Hepatocyte (in vitro differentiated cells): ENCODE measurements around the gene A3GALT2. TPM values are rescaled to one million over a fixed set of nuclear protein-coding genes. Genes with fewer than 3 reads are reported as not detected.

Experiments used
- DNase-seq: peaks from one replicate; pipeline ENCODE4 v3.0.0-alpha.2; 2016; ENCODE audit warnings: low spot score
- H2AFZ ChIP-seq: fragments of 200-600 bp; sonication (generic); 2 replicates; pipeline ENCODE4 v1.6.0; 2016; ENCODE audit warnings: antibody characterized with exemption, mild to moderate bottlenecking
- H3K27ac ChIP-seq: fragments of 200-600 bp; sonication (generic); 2 replicates; pipeline ENCODE4 v1.5.1; 2016; ENCODE audit warnings: mild to moderate bottlenecking
- H3K27me3 ChIP-seq: fragments of 200-600 bp; sonication (generic); 2 replicates; pipeline ENCODE4 v1.6.1; 2016
- H3K36me3 ChIP-seq: fragments of 200-600 bp; sonication (generic); replicated peaks from 2 replicates; pipeline ENCODE4 v1.5.1; 2016; ENCODE audit warnings: low read depth; ENCODE audit not compliant: insufficient read depth
- H3K4me1 ChIP-seq: fragments of 200-600 bp; sonication (generic); 2 replicates; pipeline ENCODE4 v1.5.1; 2016; ENCODE audit warnings: mild to moderate bottlenecking, moderate library complexity; ENCODE audit not compliant: insufficient read depth
- H3K4me2 ChIP-seq: fragments of 200-600 bp; sonication (generic); 2 replicates; pipeline ENCODE4 v1.6.0; 2016
- H3K4me3 ChIP-seq: fragments of 200-600 bp; sonication (generic); 2 replicates; pipeline ENCODE4 v1.5.1; 2016; ENCODE audit warnings: mild to moderate bottlenecking
- H3K79me2 ChIP-seq: fragments of 200-600 bp; sonication (generic); 2 replicates; pipeline ENCODE4 v1.6.0; 2017; ENCODE audit warnings: mild to moderate bottlenecking
- H3K9me2 ChIP-seq: fragments of 200-600 bp; sonication (generic); replicated peaks from 2 replicates; pipeline ENCODE4 v1.6.0; 2017; ENCODE audit warnings: mild to moderate bottlenecking; ENCODE audit not compliant: insufficient read depth
- H3K9me3 ChIP-seq: fragments of 200-600 bp; sonication (generic); 2 replicates; pipeline ENCODE4 v1.5.1; 2016; ENCODE audit warnings: low read depth, mild to moderate bottlenecking
- H4K20me1 ChIP-seq: fragments of 200-600 bp; sonication (generic); 2 replicates; pipeline ENCODE4 v1.6.0; 2016; ENCODE audit warnings: mild to moderate bottlenecking; ENCODE audit not compliant: insufficient read depth, poor library complexity, severe bottlenecking
- EZH2 ChIP-seq: fragments of 200-600 bp; sonication (generic); IDR thresholded peaks from 2 replicates; pipeline ENCODE4 v1.6.1; 2016; ENCODE audit warnings: antibody characterized with exemption, mild to moderate bottlenecking, borderline replicate concordance
- EZH2phosphoT487 ChIP-seq: fragments of 200-600 bp; sonication (generic); IDR thresholded peaks from one replicate; pipeline ENCODE4 v1.6.1; 2018; ENCODE audit warnings: antibody characterized with exemption, mild to moderate bottlenecking, low read depth, moderate library complexity; ENCODE audit not compliant: unreplicated experiment, severe bottlenecking
- WGBS: methylation state at CpG from one replicate; pipeline ENCODE4 v1.1.6; 2016; ENCODE audit warnings: low lambda C conversion rate; ENCODE audit errors: missing lambda C conversion rate; 5-methylcytosine and 5-hydroxymethylcytosine counted together
- polyA plus RNA-seq: library from polyadenylated mRNA; unstranded; fragments of >200 nt; fragmentation: Nextera tagmentation; extraction: Ambion mirVana; gene quantifications from 2 replicates; pipeline ENCODE4 v1.2.1, GENCODE V29; 2016
- total RNA-seq: library from RNA; depleted of rRNA; stranded (reverse); fragments of >200 nt; gene quantifications from 2 replicates; pipeline ENCODE4 v1.2.3, GENCODE V29; 2014
- TF ChIP-seq, protein P1 (sequence below): fragments of 200-600 bp; sonication (generic); IDR thresholded peaks from 2 replicates; pipeline ENCODE4 v1.5.1; 2016; ENCODE audit warnings: antibody characterized with exemption, mild to moderate bottlenecking; ENCODE audit not compliant: poor library complexity

Gene A3GALT2
- total and polyA plus RNA-seq, 2 experiments from 2014 or later = not detected

DNA sequence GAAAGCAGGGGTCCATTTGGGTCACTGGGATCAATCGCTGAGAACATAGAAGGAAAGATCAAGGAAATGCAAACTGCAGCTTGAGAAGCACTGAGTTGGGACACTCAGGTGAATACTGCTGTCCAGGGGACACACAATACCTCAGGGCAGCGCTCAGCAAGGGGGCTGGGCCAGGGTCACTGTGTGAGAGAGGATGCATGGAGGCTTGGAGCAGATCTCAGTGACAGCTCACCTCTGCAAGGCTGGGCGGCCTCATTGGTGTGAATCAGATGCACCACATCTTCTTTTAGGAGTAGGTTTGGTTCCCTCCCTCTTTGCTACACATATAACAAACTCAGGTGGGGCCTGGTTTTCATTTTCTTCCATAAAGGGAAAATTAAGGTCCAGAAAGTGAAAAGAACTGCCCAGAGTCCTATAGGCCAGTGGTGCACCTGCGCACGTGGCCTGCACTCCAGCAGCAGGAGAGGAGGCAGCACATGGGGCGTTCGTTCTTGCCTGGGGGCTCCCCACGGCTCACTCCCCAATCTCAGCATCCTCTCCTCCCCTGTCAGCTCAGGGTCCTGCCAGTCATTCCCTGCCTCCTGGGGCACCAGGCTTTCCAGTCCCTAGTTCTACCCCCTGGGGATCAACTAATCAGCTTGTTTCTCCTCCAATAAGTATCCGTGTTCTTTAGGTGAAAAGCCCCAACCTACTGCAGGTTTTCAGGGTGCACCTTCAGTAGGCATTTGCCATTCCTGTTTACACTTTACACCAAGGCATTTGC, 1.5 kb downstream of the A3GALT2 start:
- Histone ChIP-seq H3K36me3 (peaks cover 4% of the 10 kb centered on the region), H3K27ac (no peak overlapping the region), H3K4me1 (no peaks in the 10 kb centered on the region), H4K20me1 (no peaks in the 10 kb centered on the region), H3K27me3 (no peaks in the 10 kb centered on the region), H3K79me2 (no peaks in the 10 kb centered on the region), H2AFZ (no peak overlapping the region), H3K9me2 (no peaks in the 10 kb centered on the region), H3K9me3 (no peaks in the 10 kb centered on the region), H3K4me2 (no peak overlapping the region), H3K4me3 (no peak overlapping the region)
- TF ChIP-seq, protein P1, sequence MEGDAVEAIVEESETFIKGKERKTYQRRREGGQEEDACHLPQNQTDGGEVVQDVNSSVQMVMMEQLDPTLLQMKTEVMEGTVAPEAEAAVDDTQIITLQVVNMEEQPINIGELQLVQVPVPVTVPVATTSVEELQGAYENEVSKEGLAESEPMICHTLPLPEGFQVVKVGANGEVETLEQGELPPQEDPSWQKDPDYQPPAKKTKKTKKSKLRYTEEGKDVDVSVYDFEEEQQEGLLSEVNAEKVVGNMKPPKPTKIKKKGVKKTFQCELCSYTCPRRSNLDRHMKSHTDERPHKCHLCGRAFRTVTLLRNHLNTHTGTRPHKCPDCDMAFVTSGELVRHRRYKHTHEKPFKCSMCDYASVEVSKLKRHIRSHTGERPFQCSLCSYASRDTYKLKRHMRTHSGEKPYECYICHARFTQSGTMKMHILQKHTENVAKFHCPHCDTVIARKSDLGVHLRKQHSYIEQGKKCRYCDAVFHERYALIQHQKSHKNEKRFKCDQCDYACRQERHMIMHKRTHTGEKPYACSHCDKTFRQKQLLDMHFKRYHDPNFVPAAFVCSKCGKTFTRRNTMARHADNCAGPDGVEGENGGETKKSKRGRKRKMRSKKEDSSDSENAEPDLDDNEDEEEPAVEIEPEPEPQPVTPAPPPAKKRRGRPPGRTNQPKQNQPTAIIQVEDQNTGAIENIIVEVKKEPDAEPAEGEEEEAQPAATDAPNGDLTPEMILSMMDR = no peak
- TF ChIP-seq EZH2 = no peak
- TF ChIP-seq EZH2phosphoT487 = no peak
- DNase-seq = no peak
- WGBS = 92% methylated on average over 9 of the region's 9 CpGs

DNA sequence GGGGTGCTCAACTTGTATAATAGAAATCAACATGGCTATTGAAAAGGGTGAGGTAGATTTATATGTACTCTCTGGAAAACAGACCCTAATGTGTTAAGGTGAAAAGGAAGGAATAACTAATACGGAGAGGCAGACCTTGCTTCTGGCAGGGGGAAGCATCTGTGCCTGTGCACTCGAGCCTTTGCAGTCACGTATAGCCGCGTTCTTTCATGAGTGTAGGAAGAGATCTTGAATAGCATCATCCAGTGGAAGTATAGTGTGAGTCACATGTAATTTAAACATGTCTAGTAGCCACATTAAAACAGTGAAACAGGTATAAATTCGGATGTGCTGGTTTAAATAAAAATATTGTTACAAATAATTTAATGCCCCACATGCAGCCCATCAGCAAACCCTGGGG, 3.0 kb downstream of the A3GALT2 start:
- Histone ChIP-seq H4K20me1 (no peaks in the 10 kb centered on the region), H3K4me3 (no peak overlapping the region), H3K36me3 (no peaks in the 10 kb centered on the region), H3K27me3 (no peaks in the 10 kb centered on the region), H3K9me2 (no peaks in the 10 kb centered on the region), H3K9me3 (no peaks in the 10 kb centered on the region), H3K4me1 (no peaks in the 10 kb centered on the region), H3K27ac (no peak overlapping the region), H2AFZ (no peak overlapping the region), H3K79me2 (no peaks in the 10 kb centered on the region), H3K4me2 (no peak overlapping the region)
- TF ChIP-seq EZH2 (no peak), EZH2phosphoT487 (no peak)
- TF ChIP-seq, protein P1 = no peak
- 73% methylated on average over 6 of the region's 6 CpGs for WGBS
- no peak for DNase-seq

DNA sequence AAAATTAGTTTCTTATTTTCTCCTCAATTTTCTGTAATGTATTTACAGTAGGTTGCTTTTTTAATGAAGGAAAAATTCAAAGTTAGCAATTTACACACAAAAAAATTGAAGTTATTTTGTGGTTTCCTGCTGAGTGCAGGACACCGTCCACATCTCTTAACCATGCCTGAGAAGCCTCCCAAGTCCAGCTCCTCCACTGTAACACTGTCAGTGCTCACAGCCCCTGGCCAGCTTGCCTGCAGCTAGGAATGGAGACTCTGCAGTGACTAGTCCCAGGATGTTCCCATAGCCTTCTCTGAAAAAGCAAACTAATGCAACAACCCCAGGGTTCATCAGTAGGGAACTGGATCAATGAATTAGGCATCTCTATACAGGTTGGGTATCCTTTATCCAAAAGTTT, 3.5 kb downstream of the A3GALT2 start:
- H3K4me2 ChIP-seq = no peak overlapping the region
- no peaks in the 10 kb centered on the region for H3K36me3 ChIP-seq
- DNase-seq = no peak
- H2AFZ ChIP-seq = no peak overlapping the region
- H3K9me2 ChIP-seq = no peaks in the 10 kb centered on the region
- H3K4me1 ChIP-seq = no peaks in the 10 kb centered on the region
- TF ChIP-seq, protein P1 = no peak
- no peak for TF ChIP-seq EZH2
- TF ChIP-seq EZH2phosphoT487 = no peak
- no peak overlapping the region for H3K27ac ChIP-seq
- H3K4me3 ChIP-seq = no peak overlapping the region
- no peaks in the 10 kb centered on the region for H3K27me3 ChIP-seq
- no peaks in the 10 kb centered on the region for H3K79me2 ChIP-seq
- 70% methylated on average over 1 of the region's 1 CpG for WGBS
- no peaks in the 10 kb centered on the region for H4K20me1 ChIP-seq
- no peaks in the 10 kb centered on the region for H3K9me3 ChIP-seq
